CD4-positive, alpha-beta T cell (primary cell): ENCODE measurements around the gene ACP4. TPM values are rescaled to one million over a fixed set of nuclear protein-coding genes. Genes with fewer than 3 reads are reported as not detected.

Source experiments
- ATAC-seq: fragments of 200-7000 bp; cut with Tn5 transposase; one replicate; pipeline ENCODE4 v1.10.0; 2022; ENCODE audit warnings: mild to moderate bottlenecking; ENCODE audit not compliant: poor library complexity
- CTCF ChIA-PET: fragments of 350-600 bp; sonication (Branson Sonifier 250); formaldehyde crosslinking; loops from one replicate; lab custom pipeline; 2021; ENCODE audit warnings: antibody characterized with exemption, inconsistent platforms; lab: Charles Lee
- POLR2A ChIA-PET: fragments of 350-600 bp; sonication (Branson Sonifier 250); formaldehyde crosslinking; loops from one replicate; lab custom pipeline; 2021; ENCODE audit warnings: antibody characterized with exemption, inconsistent platforms; lab: Charles Lee
- DNase-seq, 14 experiments: peaks; one replicate each; pipeline ENCODE4 v3.0.0-alpha.2; 2013 to 2020; ENCODE audit warnings: mixed read lengths in 2 of 14
- H3K27ac ChIP-seq, 2 donors: one replicate each; pipeline versions ENCODE4 v1.5.1 to v1.7.0; 2013; ENCODE audit warnings: low read length in 2 of 2, low read depth in 1 of 2, mild to moderate bottlenecking in 1 of 2
- H3K27me3 ChIP-seq, 2 experiments: 1 replicate in 1 of 2; 2 replicates in 1 of 2; pipeline versions ENCODE4 v1.6.1 to v1.7.0; 2013; ENCODE audit warnings: low read length in 2 of 2, control low read depth in 1 of 2, mild to moderate bottlenecking in 1 of 2, moderate library complexity in 1 of 2; ENCODE audit not compliant: insufficient read depth in 2 of 2, control insufficient read depth in 1 of 2
- H3K36me3 ChIP-seq: one replicate; pipeline ENCODE4 v1.6.1; 2013; ENCODE audit warnings: low read length, control low read depth; ENCODE audit not compliant: insufficient read depth
- H3K4me1 ChIP-seq: one replicate; pipeline ENCODE4 v1.6.1; 2013; ENCODE audit warnings: low read length, control low read depth; ENCODE audit not compliant: insufficient read depth
- H3K4me3 ChIP-seq: one replicate; pipeline ENCODE4 v1.5.1; 2013; ENCODE audit warnings: mild to moderate bottlenecking, low read length, moderate library complexity
- H3K9me3 ChIP-seq, 2 experiments: 1 replicate in 1 of 2; 2 replicates in 1 of 2; pipeline versions ENCODE4 v1.6.1 to v1.7.0; 2013; ENCODE audit warnings: low read length in 2 of 2, mild to moderate bottlenecking in 2 of 2, control low read depth in 1 of 2, moderate library complexity in 1 of 2; ENCODE audit not compliant: control insufficient read depth in 1 of 2, insufficient read depth in 1 of 2
- H3K27ac Mint-ChIP-seq: one replicate; pipeline ENCODE4 v1.8.0; 2020; ENCODE audit warnings: mixed read lengths
- H3K27me3 Mint-ChIP-seq: one replicate; pipeline ENCODE4 v1.8.0; 2021; ENCODE audit warnings: mixed read lengths
- H3K36me3 Mint-ChIP-seq: one replicate; pipeline ENCODE4 v1.8.0; 2021; ENCODE audit warnings: low read depth, mixed read lengths
- H3K4me1 Mint-ChIP-seq: one replicate; pipeline ENCODE4 v1.8.0; 2021; ENCODE audit warnings: low read depth, mixed read lengths
- H3K4me3 Mint-ChIP-seq: one replicate; pipeline ENCODE4 v1.8.0; 2020; ENCODE audit warnings: mild to moderate bottlenecking, mixed read lengths
- H3K9me3 Mint-ChIP-seq: one replicate; pipeline ENCODE4 v1.8.0; 2020; ENCODE audit warnings: mixed read lengths
- intact Hi-C, 2 experiments: fragments of 100-400 bp; cut with DNase I in 1 of 2; cut with micrococcal nuclease in 1 of 2; formaldehyde crosslinking; loops; one replicate each; pipeline versions ENCODE4 v1.15.1 to v1.9.0; 2023 to 2025; cut with DNase I, micrococcal nuclease
- total RNA-seq, 174 experiments: library from RNA in 2 of 174; stranded (reverse) in 2 of 174; gene quantifications; one replicate each; pipeline ENCODE4 v1.2.3 and lab custom pipeline; 2021 to 2026
- TF ChIP-seq, protein P1 (sequence below): fragments of 200-600 bp; IDR thresholded peaks from one replicate; pipeline ENCODE4 v1.8.0; 2022; ENCODE audit warnings: antibody characterized with exemption, mild to moderate bottlenecking

The ACP4 gene
- total RNA-seq, 2 experiments from 2014 or later: not detected

DNA sequence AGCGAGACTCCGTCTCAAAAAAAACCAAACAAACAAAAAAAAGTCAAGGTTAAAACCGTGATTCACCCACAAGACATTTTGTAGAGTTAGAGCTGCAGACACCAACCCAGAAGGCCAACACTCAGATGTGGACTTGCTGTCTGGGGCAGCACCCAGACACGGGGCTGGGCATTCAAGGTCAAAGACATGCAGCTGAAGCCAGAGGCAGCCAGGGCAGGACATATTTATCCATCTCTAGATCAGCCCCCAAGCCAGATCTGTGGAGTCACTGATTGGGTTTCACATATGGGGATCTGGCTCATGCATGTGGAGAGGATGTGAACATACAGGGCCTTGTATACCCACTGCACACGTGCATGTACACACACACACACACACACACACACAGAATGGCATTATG is 39.6 kb downstream of the ACP4 start:
- ATAC-seq (no peak), DNase-seq (no peak)
- no peaks in the 10 kb centered on the region for H3K9me3 Mint-ChIP-seq
- H3K4me3 Mint-ChIP-seq: no peak overlapping the region
- peaks cover under 1% of the 10 kb centered on the region for H3K4me1 ChIP-seq
- TF ChIP-seq, protein P1, sequence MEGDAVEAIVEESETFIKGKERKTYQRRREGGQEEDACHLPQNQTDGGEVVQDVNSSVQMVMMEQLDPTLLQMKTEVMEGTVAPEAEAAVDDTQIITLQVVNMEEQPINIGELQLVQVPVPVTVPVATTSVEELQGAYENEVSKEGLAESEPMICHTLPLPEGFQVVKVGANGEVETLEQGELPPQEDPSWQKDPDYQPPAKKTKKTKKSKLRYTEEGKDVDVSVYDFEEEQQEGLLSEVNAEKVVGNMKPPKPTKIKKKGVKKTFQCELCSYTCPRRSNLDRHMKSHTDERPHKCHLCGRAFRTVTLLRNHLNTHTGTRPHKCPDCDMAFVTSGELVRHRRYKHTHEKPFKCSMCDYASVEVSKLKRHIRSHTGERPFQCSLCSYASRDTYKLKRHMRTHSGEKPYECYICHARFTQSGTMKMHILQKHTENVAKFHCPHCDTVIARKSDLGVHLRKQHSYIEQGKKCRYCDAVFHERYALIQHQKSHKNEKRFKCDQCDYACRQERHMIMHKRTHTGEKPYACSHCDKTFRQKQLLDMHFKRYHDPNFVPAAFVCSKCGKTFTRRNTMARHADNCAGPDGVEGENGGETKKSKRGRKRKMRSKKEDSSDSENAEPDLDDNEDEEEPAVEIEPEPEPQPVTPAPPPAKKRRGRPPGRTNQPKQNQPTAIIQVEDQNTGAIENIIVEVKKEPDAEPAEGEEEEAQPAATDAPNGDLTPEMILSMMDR: no peak
- H3K27me3 ChIP-seq: peaks cover 13 to 18% of the 10 kb centered on the region in 2 experiments
- ChIA-PET POLR2A (no interaction called here), CTCF (no interaction called here)
- H3K27ac ChIP-seq: no peak overlapping the region
- no peak overlapping the region for H3K4me3 ChIP-seq
- H3K36me3 ChIP-seq: no peaks in the 10 kb centered on the region
- peaks cover 0 to 8% of the 10 kb centered on the region in 2 experiments for H3K9me3 ChIP-seq
- H3K27me3 Mint-ChIP-seq: peaks cover 64% of the 10 kb centered on the region
- intact Hi-C loops: no loop called here
- no peak overlapping the region for H3K27ac Mint-ChIP-seq
- H3K36me3 Mint-ChIP-seq: no peaks in the 10 kb centered on the region
- no peaks in the 10 kb centered on the region for H3K4me1 Mint-ChIP-seq

DNA sequence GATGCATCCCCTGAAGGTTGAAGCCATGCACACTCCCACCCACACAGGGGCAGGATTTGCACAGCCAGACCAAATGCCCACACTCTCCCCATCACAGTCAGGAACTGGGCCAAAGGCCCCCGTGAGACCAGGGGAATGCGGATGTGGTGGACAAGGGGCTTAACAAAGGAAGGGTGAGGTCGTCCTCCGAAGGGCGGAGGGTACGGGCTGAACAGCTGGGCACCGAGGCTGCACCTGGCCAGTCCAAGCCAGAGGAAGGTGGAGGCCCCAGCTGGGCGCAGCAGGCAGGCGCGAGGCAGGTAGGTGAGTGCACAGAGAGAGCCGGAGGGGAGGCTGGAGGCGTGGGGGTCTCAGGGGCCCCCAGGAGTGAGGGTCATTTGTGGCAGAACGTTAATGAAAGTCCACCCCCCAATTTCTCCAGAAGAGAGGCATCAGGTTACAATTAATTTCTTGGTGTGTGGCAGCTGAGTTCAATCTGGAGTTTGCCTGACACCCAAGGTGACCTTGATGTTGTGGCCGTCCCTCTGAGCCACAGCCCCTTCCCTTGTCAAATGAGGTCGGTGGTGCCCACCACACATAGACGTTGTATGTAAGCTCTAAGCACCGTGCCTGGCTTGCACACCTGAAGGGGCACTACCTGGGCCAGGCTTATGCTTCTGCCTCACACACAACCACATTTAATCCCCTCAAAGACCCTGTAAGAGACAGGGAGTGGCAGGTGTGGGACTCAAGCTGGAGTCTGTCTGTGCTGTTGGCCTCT is 40.2 kb downstream of the ACP4 start:
- Histone ChIP-seq H3K9me3 (peaks cover 0 to 8% of the 10 kb centered on the region in 2 experiments), H3K36me3 (no peaks in the 10 kb centered on the region), H3K27ac (no peak overlapping the region), H3K4me3 (no peak overlapping the region), H3K4me1 (peaks cover 7% of the 10 kb centered on the region), H3K27me3 (peaks cover 18 to 19% of the 10 kb centered on the region in 2 experiments)
- H3K27me3 Mint-ChIP-seq: peaks cover 70% of the 10 kb centered on the region
- no peak overlapping the region for H3K4me3 Mint-ChIP-seq
- intact Hi-C loops: no loop called here
- peaks cover 5% of the 10 kb centered on the region for H3K4me1 Mint-ChIP-seq
- ChIA-PET POLR2A (no interaction called here), CTCF (no interaction called here)
- no peaks in the 10 kb centered on the region for H3K36me3 Mint-ChIP-seq
- ATAC-seq (no peak), DNase-seq (no peak)
- TF ChIP-seq, protein P1: no peak
- H3K9me3 Mint-ChIP-seq: no peaks in the 10 kb centered on the region
- no peak overlapping the region for H3K27ac Mint-ChIP-seq

DNA sequence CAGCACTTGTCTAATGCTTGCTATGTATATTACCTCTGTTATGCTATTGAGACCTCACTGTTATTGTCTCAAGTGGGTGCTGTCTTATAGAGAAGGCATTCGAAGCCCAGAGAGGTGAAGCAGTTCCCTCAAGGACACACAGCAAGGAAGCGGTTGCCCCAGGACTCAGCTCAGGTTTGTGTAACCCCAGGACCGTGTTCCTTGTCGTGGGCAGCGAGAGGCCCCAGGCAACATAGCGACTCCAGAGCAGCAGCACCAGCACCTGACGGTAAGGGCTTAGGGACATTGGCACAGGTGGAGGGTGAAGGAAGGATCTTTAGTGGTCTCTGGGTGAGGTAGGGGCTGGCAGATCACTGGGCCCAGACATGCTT is 40.8 kb downstream of the ACP4 start:
- H3K27me3 Mint-ChIP-seq: peaks cover 71% of the 10 kb centered on the region
- peaks cover 6% of the 10 kb centered on the region for H3K4me1 Mint-ChIP-seq
- DNase-seq (no peak), ATAC-seq (no peak)
- H3K9me3 ChIP-seq: peaks cover 0 to 8% of the 10 kb centered on the region in 2 experiments
- no peaks in the 10 kb centered on the region for H3K36me3 Mint-ChIP-seq
- intact Hi-C loops: no loop called here
- H3K27me3 ChIP-seq: peaks cover 19 to 22% of the 10 kb centered on the region in 2 experiments
- peaks cover 11% of the 10 kb centered on the region for H3K4me1 ChIP-seq
- no peak overlapping the region for H3K4me3 ChIP-seq
- H3K4me3 Mint-ChIP-seq: no peak overlapping the region
- no peak overlapping the region for H3K27ac ChIP-seq
- H3K36me3 ChIP-seq: no peaks in the 10 kb centered on the region
- ChIA-PET CTCF (no interaction called here), POLR2A (no interaction called here)
- no peak overlapping the region for H3K27ac Mint-ChIP-seq
- no peaks in the 10 kb centered on the region for H3K9me3 Mint-ChIP-seq
- TF ChIP-seq, protein P1: no peak
